Loucy (cell line): ENCODE data around the gene RGS3.

Source experiments
- H2AFZ ChIP-seq: fragments of 200-600 bp; sonication (generic); 2 replicates; pipeline ENCODE4 v1.6.0; 2016; ENCODE audit warnings: antibody characterized with exemption, mild to moderate bottlenecking, low read length, moderate library complexity
- H3F3A ChIP-seq: fragments of 200-600 bp; 2 replicates; pipeline ENCODE4 v1.6.0; 2016; ENCODE audit warnings: antibody characterized with exemption, low read depth, mild to moderate bottlenecking
- H3K27me3 ChIP-seq: fragments of 200-600 bp; sonication (generic); 2 replicates; pipeline ENCODE4 v1.6.1; 2014; ENCODE audit warnings: low read length, mild to moderate bottlenecking; ENCODE audit not compliant: insufficient read depth, poor library complexity, severe bottlenecking
- H3K36me3 ChIP-seq: fragments of 200-600 bp; sonication (generic); 2 replicates; pipeline ENCODE4 v1.6.1; 2016; ENCODE audit warnings: low read length; ENCODE audit not compliant: insufficient read depth
- H3K4me1 ChIP-seq: fragments of 200-600 bp; sonication (generic); 2 replicates; pipeline ENCODE4 v1.5.1; 2014; ENCODE audit warnings: low read length, mild to moderate bottlenecking; ENCODE audit not compliant: insufficient read depth, poor library complexity, severe bottlenecking
- H3K4me2 ChIP-seq: fragments of 200-600 bp; sonication (generic); 2 replicates; pipeline ENCODE4 v1.6.0; 2014; ENCODE audit warnings: antibody characterized with exemption, low read length, low read depth, mild to moderate bottlenecking; ENCODE audit not compliant: poor library complexity, severe bottlenecking
- H3K4me3 ChIP-seq: fragments of 200-600 bp; sonication (generic); 2 replicates; pipeline ENCODE4 v1.5.1; 2014; ENCODE audit warnings: low read length, mild to moderate bottlenecking, mixed read lengths; ENCODE audit not compliant: poor library complexity, severe bottlenecking
- H3K79me2 ChIP-seq: fragments of 200-600 bp; sonication (generic); 2 replicates; pipeline ENCODE4 v1.6.1; 2014; ENCODE audit warnings: low read length; ENCODE audit not compliant: insufficient read depth
- H3K9ac ChIP-seq: fragments of 200-600 bp; sonication (generic); 2 replicates; pipeline ENCODE4 v1.6.0; 2014; ENCODE audit warnings: mild to moderate bottlenecking, low read depth, low read length, moderate library complexity; ENCODE audit not compliant: poor library complexity, severe bottlenecking
- H3K9me2 ChIP-seq: fragments of 200-600 bp; sonication (generic); replicated peaks from 2 replicates; pipeline ENCODE4 v1.6.1; 2016; ENCODE audit warnings: low read depth, low read length, mixed read lengths
- H3K9me3 ChIP-seq: fragments of 200-600 bp; sonication (generic); 2 replicates; pipeline ENCODE4 v1.6.1; 2014; ENCODE audit warnings: mild to moderate bottlenecking, antibody characterized with exemption, low read length, low read depth; ENCODE audit not compliant: insufficient read depth
- H4K20me1 ChIP-seq: fragments of 200-600 bp; sonication (generic); 2 replicates; pipeline ENCODE4 v1.6.0; 2014; ENCODE audit warnings: antibody characterized with exemption, low read length, mild to moderate bottlenecking; ENCODE audit not compliant: insufficient read depth, poor library complexity, severe bottlenecking
- CTCF ChIP-seq: fragments of 200-600 bp; sonication (generic); conservative IDR thresholded peaks from 2 replicates; pipeline ENCODE4 v1.5.1; 2014; ENCODE audit warnings: mild to moderate bottlenecking, antibody characterized with exemption, low read length
- EZH2phosphoT487 ChIP-seq: fragments of 200-600 bp; IDR thresholded peaks from 2 replicates; pipeline ENCODE4 v1.6.1; 2018; ENCODE audit warnings: antibody characterized with exemption, mild to moderate bottlenecking, moderate library complexity, borderline replicate concordance

The RGS3 gene

GRCh38 chr9:113427629-113428028 lies 35.9 kb upstream of the RGS3 start:
- peak overlapping the region; percentile 35 for H3K9ac ChIP-seq
- H4K20me1 ChIP-seq = no peaks in the 10 kb centered on the region
- H3F3A ChIP-seq = no peaks in the 10 kb centered on the region
- H3K4me2 ChIP-seq = peak overlapping the region; percentile 54
- TF ChIP-seq EZH2phosphoT487 = no peak
- no peak for TF ChIP-seq CTCF
- H3K27me3 ChIP-seq = no peaks in the 10 kb centered on the region
- no peaks in the 10 kb centered on the region for H3K9me3 ChIP-seq
- H3K36me3 ChIP-seq = no peaks in the 10 kb centered on the region
- no peaks in the 10 kb centered on the region for H3K79me2 ChIP-seq
- H3K4me3 ChIP-seq = peak overlapping the region; percentile 13
- no peak overlapping the region for H2AFZ ChIP-seq
- no peaks in the 10 kb centered on the region for H3K9me2 ChIP-seq
- H3K4me1 ChIP-seq = peaks cover 43% of the 10 kb centered on the region

- Histone ChIP-seq H4K20me1 (no peaks in the 10 kb centered on the region), H3K4me1 (peaks cover 43% of the 10 kb centered on the region), H3K9me2 (no peaks in the 10 kb centered on the region), H3K9me3 (no peaks in the 10 kb centered on the region), H3K9ac (peak overlapping the region; percentile 35), H3K27me3 (no peaks in the 10 kb centered on the region), H3K4me3 (peak overlapping the region; percentile 13), H3F3A (no peaks in the 10 kb centered on the region), H3K4me2 (peak overlapping the region; percentile 54), H3K79me2 (no peaks in the 10 kb centered on the region), H2AFZ (0 out of 2 replicates have a peak overlapping the region, but pooled peaks have one; percentile 41), H3K36me3 (no peaks in the 10 kb centered on the region)
- no peak for TF ChIP-seq CTCF
- no peak for TF ChIP-seq EZH2phosphoT487
Measured at GRCh38 chr9:113428062-113428615, 35.4 kb upstream of the RGS3 start.

GRCh38 chr9:113431191-113431590 lies 32.3 kb upstream of the RGS3 start:
- Histone ChIP-seq H3K27me3 (no peaks in the 10 kb centered on the region), H3K4me2 (no peak overlapping the region)
- TF ChIP-seq EZH2phosphoT487 (no peak), CTCF (no peak)

More at GRCh38 chr9:113431191-113431590, 32.3 kb upstream of the RGS3 start:
- Histone ChIP-seq H3K9ac (no peak overlapping the region), H3K9me3 (no peaks in the 10 kb centered on the region), H3K4me3 (no peak overlapping the region), H3K36me3 (no peaks in the 10 kb centered on the region), H3F3A (no peaks in the 10 kb centered on the region), H3K4me1 (peaks cover 26% of the 10 kb centered on the region), H3K9me2 (no peaks in the 10 kb centered on the region), H3K79me2 (no peaks in the 10 kb centered on the region), H2AFZ (no peak overlapping the region), H4K20me1 (no peaks in the 10 kb centered on the region)
